NCI-H2196 (cell line): ENCODE measurements around the gene CD40LG.

Experiments used
- DNase-seq: peaks from one replicate; lab custom pipeline; 2025; ENCODE audit not compliant: unreplicated experiment; lab: John Stamatoyannopoulos, UW

Gene CD40LG

GRCh38 chrX:136647677-136648360 is at the start of gene CD40LG:
Gene CD40LG, plus strand, starts transcription at chrX:136648158. Its CDS starts 91 bp downstream, at chrX:136648249.
- no peak for DNase-seq

GRCh38 chrX:136598631-136599030 is 49.3 kb upstream of the CD40LG start:
- no peak for DNase-seq

- DNase-seq: no peak
These were observed 47.9 kb upstream of the CD40LG start for GRCh38 chrX:136600059-136600458.

DNA sequence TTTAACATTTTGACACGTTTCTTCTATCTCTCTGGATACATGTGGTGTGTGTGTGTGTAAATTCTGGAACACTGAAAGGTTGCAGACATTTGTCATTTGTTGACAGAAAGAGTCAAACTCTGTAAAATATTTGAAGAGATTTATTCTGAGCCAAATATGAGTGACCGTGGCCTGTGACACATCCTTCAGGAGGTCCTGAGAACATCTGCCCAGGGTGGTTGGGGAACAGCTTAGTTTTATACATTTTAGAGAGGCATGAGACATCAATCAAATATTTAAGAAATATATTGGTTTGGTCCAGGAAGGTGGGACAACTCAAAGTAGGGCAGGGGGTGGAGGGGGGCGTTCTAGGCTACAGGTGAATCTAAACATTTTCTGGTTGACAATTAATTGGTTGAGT is 40.7 kb upstream of the CD40LG start:
- DNase-seq: no peak

GRCh38 chrX:136608295-136608933 is 39.5 kb upstream of the CD40LG start:
- no peak for DNase-seq

DNA sequence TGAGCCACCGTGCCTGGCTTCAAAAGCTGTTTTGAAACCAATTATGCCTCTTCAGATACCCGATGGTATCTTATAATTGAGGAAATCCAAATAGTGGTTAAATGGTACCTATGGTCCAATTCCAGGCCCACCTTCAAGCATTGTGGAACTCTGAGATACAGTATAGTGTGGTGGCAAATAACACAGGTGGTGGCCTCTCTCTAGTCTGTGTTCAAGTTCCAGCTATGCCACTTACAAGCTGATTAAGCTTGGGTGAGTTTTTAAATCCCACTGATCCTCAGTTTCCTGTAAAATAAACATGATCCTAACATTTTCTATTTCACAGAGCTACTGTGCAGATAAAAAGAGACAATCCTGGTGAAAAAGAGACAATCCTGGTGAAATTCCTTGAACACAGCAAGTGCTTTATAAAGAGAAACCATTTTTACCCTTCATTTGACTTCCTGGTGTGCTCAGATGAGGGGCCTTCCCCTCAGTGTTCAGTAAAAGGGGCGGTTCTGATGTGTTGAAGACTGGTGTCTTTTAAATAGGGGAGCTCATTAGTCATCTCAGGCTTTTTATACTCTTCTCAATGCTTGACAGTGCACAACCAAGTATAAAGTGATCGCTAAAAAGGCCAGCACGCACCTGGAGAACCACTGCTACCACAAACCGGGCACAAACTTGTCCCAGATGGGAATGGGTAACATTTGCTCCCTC is 30.8 kb upstream of the CD40LG start:
- no peak for DNase-seq

DNA sequence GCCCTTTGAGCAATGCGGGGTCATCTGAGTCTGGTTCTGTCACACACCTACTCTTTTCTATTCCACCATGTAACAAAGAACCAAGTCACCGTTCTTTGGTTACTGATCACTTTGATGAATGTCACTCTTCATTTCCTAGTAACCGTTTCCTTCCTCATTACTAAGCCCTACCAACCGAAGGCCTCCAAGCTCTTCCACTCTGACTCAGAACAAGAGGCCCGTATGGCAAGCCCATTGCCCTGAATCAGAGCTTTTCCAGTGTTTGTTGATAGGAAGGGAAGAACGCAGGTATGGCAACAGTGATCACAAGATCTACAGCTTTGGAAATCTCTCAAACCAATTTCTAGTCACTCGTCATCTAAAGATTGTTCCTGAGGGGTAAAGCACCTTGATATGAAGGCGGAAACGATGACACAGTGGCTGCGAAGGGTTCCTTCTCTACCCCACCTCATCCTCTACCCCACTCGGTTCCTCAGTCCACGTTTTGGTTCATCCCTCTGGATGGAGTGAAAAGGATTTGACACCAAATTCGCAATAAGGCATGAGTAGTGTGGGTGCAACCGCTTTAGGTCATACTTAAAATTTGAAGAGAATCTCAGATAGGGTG is 28.0 kb upstream of the CD40LG start:
- no peak for DNase-seq

- no peak for DNase-seq
These were observed 27.2 kb upstream of the CD40LG start for GRCh38 chrX:136620780-136621179.

DNA sequence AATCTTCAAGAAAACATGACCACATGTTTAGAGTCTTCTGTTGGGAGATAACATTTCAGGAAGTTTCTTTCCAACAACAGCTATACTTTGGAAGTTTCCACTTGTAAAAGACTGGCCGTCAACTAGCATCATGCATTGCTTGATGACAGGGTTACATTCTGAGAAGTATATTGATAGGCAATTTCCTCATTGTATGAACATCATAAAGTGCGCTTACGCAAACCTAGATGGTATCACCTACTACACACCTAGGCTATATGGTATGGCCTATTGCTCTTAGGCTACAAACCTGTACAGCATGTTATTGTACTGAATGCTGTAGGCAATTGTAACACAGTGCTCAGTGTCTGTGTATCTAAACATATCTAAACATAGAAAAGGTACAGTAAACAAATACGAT is 25.4 kb upstream of the CD40LG start:
- no peak for DNase-seq

DNA sequence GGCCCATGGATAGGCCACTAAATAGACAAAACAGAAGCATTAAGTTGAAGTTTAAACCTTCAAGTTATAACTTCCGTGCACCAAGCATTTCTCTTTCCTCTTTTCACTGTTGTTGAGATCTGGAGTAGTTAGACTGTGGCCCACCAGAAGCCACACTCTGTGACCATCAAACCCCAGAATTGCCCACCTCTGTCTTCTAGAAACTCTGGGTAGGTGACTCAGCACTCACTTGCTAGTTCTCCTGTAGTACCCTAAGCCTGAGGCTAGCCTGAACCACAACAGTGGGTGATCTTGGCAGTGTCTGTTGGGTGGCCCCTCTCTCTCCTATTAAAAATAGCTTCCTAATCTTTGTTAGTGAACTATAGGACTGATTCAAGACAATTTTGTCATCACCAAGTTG is 24.6 kb upstream of the CD40LG start:
- DNase-seq: no peak

DNA sequence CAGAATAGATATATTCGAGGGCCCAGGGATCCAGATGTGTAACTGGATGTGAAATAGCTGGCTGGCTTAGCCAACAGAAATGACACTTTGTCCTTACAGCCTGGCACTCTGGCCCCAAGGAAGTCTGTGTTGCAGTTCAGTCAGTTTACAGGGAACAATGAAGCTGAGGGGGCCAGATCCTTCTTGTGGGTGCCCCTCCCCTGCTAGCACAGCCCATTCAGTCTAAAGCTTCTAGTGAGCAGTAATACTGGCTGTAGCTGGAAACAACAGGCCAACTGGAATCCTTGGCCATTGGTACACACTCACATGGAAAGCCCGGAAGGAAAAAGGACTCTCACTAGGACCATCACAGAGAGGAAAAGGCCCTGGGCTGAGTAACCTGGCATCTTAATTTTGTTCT is 22.7 kb upstream of the CD40LG start:
- no peak for DNase-seq

- no peak for DNase-seq
These were observed 21.7 kb upstream of the CD40LG start for GRCh38 chrX:136626237-136626636.

- no peak for DNase-seq
These were observed 21.1 kb upstream of the CD40LG start for GRCh38 chrX:136626891-136627290.

- DNase-seq: no peak
These were observed 20.5 kb upstream of the CD40LG start for GRCh38 chrX:136627409-136627808.

DNA sequence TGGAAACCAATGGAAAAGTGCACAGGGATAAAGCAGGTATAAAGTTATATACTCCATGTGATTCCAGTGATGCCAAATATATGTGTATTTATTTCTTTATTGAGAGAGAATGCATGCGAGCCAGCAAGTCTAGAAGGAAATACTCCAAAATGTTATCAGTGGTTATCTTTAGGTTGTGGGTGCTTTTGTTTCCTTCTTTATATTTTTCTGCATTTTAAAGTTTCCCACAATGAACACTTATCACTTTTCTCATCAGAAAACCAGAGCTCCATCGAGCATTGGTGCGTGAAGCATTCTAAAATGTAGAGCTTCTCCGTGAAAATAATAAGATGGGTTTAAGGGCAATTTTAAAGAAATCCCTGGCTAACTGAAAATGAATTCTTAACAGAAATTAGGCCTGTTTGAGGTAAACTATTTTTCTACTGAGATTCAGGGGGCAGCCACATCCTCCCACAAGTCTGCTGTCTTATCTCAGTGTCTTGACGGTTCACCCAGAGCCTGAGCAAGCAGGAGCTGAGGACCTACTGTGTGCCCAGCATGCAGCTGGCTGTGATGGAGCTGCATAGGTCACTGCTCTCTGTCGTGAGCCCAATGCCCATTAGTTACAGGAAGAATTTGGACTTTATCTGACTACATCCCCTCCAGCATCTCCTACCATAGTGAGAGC is 18.7 kb upstream of the CD40LG start:
- DNase-seq: no peak

DNA sequence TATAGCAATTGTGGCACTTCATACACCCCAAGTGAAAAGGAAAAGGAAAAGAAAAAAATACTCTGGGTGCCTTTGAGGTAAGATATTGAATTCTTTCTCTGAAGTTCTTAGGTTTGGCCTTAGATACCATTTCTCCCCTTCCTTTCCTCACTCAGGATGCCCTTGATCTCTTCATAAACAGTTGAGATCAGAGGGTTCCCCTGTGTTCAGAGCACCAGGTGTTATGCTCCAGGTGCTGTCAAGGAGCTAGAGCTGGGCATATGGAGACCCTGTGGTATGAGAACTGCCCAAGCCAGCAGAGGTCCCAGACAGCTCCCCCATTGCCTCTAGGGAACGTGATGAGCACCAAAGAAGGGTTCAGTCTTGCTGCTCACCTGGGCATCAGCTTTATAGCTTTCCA is 17.1 kb upstream of the CD40LG start:
- no peak for DNase-seq

DNA sequence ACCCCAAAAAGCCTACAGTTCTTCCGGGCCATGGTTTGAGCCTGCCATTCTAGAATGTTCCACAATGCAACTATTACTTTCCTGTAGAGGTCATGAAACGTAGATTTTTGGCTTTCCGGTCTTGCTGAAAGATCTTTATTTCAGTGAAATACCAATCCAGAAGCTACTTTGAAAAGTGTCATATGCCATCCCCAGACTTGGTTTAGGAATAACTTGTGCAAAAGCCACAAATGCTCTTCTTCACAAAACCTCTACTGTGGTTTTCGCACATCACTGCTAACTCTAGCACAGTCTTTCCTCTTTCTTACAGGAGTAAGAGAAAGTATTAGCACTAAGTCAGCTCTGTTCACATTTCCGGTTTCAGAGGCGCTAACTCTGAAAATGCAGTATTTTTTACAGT is 12.7 kb upstream of the CD40LG start:
- DNase-seq: no peak

GRCh38 chrX:136636121-136636520 is 11.8 kb upstream of the CD40LG start:
- no peak for DNase-seq

DNA sequence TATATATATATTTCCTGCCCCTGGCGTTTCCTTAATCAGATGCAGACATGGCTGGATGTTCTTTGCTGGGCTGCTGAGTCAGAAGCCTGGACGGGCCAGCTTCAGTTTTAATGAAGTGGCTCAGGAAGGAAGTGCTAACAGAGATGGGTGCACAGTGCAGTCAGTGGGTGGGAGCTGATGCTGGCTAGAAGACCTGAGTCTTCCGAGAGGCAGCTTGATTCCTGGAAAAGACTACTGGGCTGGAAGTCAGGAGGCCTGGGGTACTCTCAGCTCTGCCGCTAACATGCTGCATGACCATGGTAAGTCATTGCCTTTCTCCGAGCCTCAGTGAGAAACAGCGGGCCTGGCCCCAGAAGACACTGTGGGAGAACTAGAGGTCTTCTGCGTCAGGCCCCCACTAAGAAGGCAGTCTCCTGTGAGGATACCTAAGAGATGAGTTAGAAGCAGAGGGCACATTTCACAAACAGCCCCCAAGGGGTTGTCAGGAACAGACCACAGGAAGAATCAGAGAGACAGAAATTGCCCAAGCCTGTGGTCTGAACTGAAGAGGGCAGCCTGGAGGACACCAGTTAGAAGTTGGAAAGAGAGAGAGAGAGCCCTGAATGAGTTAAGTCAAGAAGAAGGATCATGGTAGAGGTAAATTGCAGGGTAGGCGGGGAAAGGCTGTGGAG is 8.3 kb upstream of the CD40LG start:
- DNase-seq: no peak

DNA sequence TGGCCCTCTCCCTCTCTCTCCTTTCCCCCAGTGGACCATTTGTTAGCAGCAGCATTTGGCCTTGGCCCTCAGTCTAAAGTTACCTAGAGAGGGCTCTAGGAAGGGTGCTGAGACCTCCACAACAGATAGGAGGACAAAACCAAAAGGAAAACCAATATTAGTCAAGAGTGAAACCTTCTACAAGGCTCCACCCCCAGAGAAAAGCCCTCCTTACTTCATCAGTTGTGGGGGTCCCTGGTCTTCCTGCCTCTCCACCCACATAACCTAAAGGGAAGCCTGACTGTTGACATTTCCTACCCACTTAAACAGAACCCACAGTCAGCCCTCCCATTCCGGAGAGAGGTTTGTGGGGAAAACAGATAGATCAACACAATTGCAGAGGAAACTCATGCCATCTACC is 4.7 kb upstream of the CD40LG start:
- no peak for DNase-seq
